ENCODE results near the gene TBC1D9B.

DNA sequence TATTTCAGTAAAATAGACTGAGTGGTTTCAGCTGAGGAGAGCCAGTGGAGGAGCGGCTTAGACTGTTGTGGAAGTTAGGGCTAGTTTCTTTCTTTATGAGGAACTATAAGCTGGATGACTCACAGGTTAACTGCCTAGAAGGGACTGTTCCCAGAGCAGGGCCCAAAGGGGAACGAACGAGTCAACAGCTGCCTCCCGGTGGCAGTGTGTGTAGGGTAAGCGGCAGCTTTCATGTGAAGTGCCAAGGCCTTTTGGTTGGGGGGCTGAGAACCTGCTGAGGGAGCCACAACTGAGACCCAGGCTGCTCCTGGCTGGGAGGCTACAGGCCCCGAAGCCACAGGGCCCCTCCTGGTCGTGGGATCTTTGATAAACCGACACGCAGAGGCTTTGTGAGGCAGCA, 80.0 kb downstream of the TBC1D9B start:
- TF ChIP-seq, protein P1, sequence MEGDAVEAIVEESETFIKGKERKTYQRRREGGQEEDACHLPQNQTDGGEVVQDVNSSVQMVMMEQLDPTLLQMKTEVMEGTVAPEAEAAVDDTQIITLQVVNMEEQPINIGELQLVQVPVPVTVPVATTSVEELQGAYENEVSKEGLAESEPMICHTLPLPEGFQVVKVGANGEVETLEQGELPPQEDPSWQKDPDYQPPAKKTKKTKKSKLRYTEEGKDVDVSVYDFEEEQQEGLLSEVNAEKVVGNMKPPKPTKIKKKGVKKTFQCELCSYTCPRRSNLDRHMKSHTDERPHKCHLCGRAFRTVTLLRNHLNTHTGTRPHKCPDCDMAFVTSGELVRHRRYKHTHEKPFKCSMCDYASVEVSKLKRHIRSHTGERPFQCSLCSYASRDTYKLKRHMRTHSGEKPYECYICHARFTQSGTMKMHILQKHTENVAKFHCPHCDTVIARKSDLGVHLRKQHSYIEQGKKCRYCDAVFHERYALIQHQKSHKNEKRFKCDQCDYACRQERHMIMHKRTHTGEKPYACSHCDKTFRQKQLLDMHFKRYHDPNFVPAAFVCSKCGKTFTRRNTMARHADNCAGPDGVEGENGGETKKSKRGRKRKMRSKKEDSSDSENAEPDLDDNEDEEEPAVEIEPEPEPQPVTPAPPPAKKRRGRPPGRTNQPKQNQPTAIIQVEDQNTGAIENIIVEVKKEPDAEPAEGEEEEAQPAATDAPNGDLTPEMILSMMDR (IDR thresholded peaks at IDR 0.05) = no peak
- TF ChIP-seq EP300 (IDR thresholded peaks at IDR 0.05) = no peak
